Measurements from ENCODE around the gene KIF25.
"Not testable (repeated sequence)": the region's sequence is repeated elsewhere in the genome, so short reads cannot be mapped to it uniquely, and the experiment has no call there.

The KIF25 gene

DNA sequence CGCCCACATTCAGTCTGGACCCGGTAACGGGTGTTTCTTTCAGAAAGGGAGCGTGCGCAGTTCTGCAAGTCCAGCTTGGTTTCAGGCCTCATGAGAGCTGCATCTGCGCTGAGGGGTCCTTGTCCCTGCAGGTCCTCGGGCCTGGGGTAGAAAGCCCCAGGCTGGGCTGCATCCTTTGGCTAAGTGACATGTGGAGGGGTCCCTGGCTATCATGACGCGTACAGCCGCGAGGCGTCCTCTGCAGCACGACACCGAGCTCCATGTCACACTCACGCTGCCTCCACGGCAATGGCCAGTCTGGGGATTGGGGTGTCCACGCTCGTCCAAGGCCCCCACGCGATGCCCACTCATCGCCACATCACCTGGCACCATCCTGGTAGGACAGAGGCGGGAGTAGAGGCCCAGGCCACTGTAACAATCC lies 1.7 kb upstream of the KIF25 start:
- DNase-seq (ENCODE audit: low spot score): no peak

DNA sequence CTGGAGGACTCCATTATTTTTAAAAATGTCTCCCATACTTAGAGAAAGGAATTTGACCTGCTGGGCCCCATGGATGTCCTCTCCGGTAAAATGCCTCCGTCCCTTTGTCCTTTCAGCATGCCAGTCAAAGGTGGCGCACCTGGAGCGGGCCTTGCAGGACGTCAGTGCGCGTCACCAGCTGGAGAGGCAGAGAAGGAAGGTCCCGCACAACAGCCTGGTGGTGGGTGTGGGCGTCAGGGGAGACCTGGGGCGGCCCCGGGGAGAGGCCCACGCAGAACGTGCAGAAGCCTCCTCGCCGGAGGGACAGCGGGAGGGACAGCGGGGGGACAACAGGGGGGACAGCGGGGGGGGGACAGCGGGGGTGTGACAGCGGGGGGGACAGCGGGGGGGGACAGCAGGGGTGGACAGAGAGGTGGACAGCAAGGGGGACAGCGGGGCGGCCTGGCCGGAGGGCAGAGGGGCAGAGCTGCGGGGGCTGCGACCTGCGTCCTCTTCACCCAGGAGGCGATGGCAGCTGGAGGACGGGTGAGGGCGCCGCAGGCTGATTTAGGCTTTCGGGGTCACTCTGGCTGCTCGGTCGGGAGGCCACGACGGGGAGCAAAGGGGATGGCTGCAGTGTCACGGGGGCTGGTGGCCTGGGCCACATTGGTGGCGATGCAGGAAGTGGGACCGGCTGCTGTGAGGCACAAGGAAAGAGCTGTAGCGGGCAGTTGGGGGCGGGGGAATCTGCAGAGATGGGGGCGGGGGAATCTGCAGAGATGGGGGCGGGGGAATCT lies 859 bp upstream of the KIF25 start:
- no peak for DNase-seq (ENCODE audit: low spot score)

DNA sequence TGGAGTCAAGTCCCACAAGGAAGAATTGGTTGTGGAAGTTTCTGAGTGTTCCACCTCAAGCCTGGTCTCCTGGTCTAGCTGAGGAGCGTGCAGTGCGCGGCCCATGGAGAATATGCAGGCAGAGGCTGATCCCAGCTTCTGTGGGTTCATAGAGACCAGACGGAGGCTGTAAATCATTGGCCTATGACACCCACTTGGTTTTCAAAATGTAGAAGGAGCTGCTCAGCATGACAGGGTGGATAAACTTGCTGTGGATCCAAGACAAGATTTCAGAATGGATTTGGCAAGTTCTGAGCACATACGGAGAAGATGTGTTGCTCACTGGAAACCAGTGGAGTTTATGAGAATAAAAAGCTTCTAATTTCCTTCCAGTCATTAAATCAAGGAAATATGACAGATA lies 744 bp downstream of the KIF25 start:
- no peak for DNase-seq (ENCODE audit: low spot score)

DNA sequence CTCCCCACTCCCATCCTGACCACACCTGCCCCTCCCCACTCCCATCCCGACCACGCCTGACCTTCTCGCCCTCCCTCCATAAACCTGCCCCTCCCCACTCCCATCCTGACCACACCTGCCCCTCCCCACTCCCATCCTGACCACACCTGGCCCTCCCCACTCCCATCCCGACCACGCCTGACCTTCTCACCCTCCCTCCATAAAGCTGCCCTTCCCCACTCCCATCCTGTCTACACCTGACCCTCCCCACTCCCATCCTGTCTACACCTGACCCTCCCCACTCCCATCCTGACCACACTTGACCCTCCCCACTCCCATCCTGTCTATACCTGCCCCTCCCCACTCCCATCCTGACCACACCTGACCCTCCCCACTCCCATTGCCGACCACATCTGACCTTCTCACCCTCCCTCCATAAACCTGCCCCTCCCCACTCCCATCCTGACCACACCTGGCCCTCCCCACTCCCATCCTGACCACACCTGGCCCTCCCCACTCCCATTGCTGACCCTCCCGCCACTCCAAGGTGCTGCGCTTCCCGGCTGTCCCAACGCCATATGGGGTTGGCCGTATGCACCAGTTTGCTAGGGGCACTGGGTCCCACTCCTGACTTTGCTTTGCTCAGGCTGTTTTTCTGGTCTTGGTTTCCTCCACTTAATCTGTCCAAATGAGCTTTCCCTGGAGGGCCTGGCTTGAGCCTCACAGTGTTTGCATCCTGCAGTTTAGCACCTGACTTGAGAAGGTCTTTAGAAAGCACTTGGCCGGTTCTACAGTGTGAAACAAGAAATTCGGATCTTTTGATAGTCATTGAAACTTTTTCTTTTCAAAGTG lies 2.9 kb downstream of the KIF25 start:
- no peak for DNase-seq (ENCODE audit: low spot score)

DNA sequence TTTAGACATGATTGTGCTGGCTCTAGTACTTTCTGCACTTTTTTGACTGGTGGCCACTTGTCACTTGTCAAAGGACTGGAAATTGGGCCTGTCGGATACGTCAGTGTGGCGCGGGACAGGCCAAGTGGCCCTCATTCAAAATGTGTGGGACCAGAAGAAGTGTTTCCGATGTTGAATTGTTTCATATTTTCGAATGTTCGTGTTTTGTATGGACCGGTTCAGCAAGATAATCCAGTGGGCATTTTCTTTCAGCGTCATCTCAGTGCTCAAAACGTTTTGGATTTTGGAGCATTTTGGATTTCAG lies 3.5 kb downstream of the KIF25 start:
- no peak for DNase-seq (ENCODE audit: low spot score)

GRCh38 chr6:168001514-168001913 lies 4.0 kb downstream of the KIF25 start:
- not testable (repeated sequence) for DNase-seq (ENCODE audit: low spot score)

GRCh38 chr6:168002804-168003203 lies 5.3 kb downstream of the KIF25 start:
- no peak for DNase-seq (ENCODE audit: low spot score)

DNA sequence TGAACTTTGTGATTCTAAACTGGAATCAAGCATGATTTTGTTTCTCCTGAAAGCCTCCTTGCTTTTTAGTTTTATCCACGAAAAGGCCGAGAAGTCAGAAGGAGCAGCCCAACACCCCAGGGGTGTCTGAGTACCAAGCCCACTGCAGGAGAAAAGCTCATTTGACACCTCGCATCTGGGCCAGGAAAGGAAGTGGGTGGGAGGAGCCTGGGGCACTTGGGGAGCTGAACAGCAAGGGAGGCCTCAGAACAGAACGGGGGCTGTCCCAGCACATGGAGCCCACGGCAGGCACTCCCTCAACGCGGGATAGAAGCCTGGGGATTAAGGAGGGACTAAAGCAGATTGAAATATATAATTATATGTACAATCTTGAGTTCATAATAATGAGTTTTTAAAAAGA lies 6.6 kb downstream of the KIF25 start:
- DNase-seq (ENCODE audit: low spot score): no peak

DNA sequence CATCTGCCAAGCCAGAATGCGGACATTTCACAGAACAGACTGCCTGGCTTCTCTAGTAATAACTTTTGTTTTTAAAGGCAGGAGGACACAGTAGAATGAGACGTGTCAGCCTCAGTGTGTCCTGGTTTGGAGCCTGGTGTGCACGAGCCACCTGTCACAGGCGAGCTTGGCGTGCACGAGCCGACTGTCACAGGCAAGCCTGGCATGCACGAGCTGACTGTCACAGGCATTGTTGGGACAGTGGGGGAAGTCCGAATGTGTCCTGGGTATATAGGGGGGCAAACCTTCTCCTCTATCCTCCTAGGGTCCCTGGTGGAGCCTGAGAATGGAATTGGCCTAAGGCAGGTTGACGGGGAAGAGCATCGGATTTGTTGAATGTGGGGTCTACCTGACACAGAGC lies 7.5 kb downstream of the KIF25 start:
- no peak for DNase-seq (ENCODE audit: low spot score)

DNA sequence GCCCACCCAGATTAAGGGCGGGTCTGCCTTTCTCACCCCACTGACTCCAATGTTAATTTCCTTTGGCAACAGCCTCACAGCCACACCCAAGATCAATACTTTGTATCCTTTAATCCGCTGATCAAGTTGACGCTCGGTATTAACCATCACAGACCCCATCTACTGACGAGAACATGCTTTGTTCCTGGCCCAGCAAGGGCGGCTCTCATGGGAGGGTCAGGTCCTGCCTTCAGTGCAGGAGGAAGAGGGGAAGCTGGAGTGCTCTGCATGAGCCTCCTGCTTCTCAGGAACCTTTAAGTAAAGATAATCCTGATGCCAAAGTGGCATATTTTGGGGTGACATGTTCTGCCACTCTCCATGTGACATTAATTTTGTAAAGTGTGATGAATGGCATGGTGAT lies 8.3 kb downstream of the KIF25 start:
- no peak for DNase-seq (ENCODE audit: low spot score)

- DNase-seq (ENCODE audit: low spot score): no peak
Observed at GRCh38 chr6:168007592-168008338, 10.3 kb downstream of the KIF25 start.

DNA sequence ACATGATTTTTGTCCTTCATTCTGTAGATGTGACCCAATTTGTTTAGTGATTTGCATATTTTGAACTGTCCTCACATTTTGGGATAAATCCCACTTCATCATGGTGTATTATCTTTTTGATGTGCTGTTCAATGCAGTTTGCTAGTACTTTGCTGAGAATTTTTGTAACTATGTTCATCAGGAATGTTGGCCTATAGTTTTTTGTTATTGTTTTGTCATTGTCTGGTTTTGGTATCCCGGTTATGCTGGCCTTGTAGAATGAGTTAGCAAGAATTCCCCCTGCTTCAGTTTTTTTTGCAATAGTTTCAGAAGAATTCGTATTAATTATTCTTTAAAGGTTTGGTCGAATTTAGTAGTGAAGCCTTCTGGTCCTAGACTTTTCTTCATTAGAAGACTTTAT lies 11.9 kb downstream of the KIF25 start:
- DNase-seq (ENCODE audit: low spot score): no peak

- no peak for DNase-seq (ENCODE audit: low spot score)
Observed at GRCh38 chr6:168011291-168011690, 13.8 kb downstream of the KIF25 start.

GRCh38 chr6:168012431-168013249 lies 15.2 kb downstream of the KIF25 start:
- DNase-seq (ENCODE audit: low spot score): no peak

DNA sequence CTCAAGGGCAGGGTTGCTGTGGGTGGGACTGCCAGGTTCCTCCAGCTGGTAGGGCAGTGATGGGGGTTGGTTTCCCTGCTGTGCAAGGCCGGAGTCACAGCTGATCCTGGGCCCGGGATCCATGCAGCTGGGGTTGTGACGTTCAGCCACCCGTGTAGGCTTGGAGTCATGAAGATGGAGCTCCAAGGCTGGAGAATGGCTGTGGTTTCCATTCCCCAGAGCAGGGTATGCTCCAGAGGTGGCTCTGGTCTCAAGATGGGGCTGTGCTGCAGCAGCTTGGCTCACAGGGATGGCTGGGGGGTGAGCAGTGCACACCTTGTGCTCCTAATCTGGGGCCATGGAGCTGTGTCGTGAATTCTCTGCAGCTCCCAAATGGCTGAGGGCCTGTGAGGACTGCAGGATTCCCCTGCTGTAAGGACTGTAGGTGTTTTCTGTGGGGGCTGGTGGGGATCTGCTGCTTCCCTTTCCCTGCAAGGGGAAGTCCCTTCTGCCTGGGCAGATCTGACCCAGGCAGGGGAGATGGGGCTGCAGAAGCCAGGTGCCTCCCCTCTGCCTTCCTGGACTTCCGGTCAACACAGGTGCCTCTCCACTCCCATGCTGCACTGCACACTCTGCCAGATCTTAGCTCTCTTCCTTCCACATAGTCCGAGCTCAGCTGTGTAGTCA lies 15.9 kb downstream of the KIF25 start:
- DNase-seq (ENCODE audit: low spot score): no peak

GRCh38 chr6:168014428-168014827 lies 17.0 kb downstream of the KIF25 start:
- no peak for DNase-seq (ENCODE audit: low spot score)

- DNase-seq (ENCODE audit: low spot score): no peak
Observed at GRCh38 chr6:168015009-168015408, 17.5 kb downstream of the KIF25 start.

DNA sequence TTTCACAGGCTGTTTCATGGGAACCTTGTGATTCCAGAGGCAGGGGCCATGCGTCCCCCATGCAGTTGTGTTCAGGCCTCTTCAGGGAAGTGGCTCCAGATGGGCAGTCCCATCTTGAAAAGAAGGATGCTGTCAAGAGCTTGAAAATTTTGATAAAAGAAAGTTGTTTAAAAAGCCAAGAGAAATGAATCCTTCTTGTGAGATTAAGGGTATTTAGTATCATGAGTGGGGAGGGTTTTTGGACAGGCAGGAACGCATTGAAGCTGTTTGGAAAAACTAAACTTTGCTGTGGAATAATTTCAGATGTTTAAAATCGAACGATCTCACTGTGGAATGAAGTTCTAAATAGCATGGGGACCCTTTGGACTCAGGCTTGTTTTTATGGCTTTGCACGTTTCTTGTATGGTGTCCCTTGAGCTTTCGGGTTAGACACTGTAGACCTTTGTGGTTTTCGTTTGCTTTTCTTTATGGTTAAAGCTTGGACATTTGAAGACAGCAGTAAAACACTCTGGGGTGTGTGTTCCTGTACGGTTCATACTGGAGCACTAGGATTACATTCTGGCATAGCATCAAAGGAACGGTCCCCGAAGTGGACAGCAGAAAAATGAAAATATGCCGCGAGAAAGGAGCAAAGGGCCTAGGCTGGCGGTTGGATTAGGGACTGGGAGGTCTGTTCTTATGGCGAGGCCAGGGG lies 18.2 kb downstream of the KIF25 start:
- no peak for DNase-seq (ENCODE audit: low spot score)

DNA sequence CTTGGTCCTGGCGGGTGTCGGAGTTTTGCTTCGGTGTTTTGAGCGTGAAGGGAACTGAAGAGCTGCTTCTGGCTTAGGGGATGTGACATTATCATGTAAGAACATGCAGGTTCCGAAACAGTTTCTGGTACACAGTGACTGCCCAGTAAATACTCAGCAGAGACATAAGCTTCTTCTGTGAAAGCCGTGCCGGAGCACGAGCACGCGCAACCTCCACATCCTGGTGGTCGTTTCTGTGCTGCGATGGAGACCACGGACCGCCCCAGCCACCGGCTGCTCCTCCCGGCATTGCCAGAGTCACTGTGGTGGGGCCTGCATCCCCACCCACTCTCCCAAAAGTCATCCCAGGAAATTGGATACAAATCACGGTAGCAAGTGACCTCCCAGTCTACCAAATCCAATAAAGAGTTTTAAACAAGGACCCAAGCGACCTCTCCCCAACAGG lies 18.7 kb downstream of the KIF25 start:
- DNase-seq (ENCODE audit: low spot score): no peak

DNA sequence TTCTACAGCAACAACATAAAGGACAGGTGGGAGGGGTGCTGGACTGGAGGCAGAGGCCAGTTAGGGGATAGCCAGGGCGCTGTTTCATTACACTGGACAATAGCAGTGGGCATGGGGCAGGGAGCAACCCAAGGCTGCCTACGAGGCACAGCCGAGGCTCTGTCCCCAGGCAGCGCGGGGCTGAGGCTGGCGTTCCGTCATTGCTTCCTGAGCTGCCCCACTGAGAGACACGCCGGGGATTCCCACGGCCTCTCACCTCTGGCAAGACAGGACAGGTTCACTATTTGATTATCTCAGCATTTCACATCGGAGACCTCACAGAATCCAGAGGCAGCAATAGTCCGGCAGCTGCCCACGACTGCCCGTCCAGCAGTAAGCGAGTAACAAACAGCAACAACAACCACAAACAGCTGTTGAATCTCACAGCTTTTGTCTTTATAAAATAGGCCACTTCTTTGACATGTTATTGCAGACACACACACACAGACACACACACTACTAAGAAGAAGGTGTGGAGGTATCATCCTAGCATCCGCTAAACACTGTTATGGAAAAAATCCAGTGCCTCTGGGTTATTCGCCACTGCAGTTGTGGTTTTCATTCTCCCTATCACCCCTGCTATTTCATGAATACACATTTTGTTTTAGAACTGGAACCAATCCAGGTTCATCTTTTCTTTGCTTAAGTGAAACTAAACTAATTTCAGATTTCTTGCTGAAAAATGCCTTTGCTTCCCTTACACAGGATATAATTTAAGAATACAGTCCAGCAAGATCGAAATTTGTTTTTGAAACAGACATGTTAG lies 19.5 kb downstream of the KIF25 start:
- DNase-seq (ENCODE audit: low spot score): no peak

Data from HuH-7.5 (cell line).